ENCODE data around the gene CREB5. TPM values are rescaled to one million over a fixed set of nuclear protein-coding genes. Genes with fewer than 3 reads are reported as not detected.

The CREB5 gene
- polyA plus RNA-seq, 1 donor = 12.9 TPM

DNA sequence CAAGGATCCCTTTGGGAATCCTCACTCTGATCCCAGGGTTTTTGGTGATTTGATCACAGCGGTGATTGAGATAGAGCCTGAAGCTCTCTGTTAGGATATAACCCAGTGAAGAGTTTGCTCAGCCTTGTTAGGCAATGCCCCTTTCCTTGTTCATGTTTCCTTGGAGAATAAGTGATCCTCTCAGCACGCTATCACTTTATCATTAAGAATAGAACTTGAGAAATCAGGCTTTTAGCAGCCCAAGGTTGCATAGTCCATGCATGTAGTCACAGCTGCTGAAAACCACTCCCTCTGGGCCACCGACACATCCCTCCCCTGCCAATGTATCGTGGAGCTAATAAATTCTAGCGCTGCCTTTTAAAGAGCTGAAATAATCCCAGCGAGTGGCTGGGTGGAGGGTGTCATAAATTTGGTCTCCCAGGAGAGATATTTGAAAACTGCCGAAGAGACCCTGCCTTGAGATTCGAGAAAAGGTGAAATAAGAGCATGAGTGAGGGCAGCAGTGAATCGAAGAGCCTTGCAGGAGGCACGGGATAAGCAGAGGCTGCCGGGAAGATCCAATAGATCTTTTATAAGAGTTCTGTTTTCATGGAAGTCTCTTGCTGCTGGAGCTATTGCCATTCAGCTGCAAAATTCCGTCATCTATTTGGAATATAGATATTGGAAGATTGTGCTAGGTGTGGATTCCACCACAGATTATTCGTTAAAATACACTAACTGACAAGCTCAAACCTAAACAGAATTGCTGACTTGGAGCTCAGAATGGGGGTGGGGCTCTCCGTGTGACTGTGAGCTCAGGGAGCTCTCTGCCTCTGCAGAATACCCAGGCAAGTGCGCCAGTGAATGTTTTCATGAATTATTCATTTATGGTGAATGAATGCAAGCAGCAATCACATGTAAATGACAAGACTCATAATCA lies 296.0 kb downstream of the CREB5 start:
- no peaks in the 10 kb centered on the region for H3K4me1 ChIP-seq (ENCODE audit: control insufficient read depth, insufficient read depth, low read length)
- H3K27me3 ChIP-seq (ENCODE audit: control insufficient read depth, insufficient read depth, low read length) = peaks cover 5% of the 10 kb centered on the region
- no peaks in the 10 kb centered on the region for H3K36me3 ChIP-seq (ENCODE audit: control insufficient read depth, insufficient read depth, low read length)
- no peaks in the 10 kb centered on the region for H3K9me3 ChIP-seq (ENCODE audit: control insufficient read depth, low read depth, low read length)
- WGBS (ENCODE audit: insufficient coverage, low lambda C conversion rate) = 32% methylated on average over 3 of the region's 15 CpGs
- H3K27ac ChIP-seq (ENCODE audit: low read length) = no peak overlapping the region
- DNase-seq = peak; percentile 51 to 77
- H3K4me3 ChIP-seq (ENCODE audit: low read length) = no peak overlapping the region

DNA sequence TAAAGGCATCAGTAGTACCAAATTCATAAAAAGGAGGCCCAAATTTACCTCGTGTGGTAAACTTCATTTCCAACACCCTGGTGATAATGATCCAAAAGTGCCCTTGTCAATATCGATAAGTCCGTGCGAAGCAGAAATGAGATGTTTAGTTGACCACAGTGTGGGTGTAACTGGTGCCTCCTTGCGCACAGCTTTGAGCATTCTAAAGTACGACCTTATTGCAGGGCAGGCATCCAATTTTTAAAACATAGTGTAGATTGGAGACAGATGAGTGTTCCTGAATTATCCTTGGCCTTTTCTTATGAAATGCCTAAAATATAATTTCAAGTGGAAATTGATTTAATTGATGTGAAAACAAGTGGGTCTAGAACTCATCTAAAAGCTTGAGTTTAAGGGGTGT lies 297.4 kb downstream of the CREB5 start:
- Histone ChIP-seq H3K36me3 (ENCODE audit: control insufficient read depth, insufficient read depth, low read length) (no peaks in the 10 kb centered on the region), H3K4me3 (ENCODE audit: low read length) (no peak overlapping the region), H3K4me1 (ENCODE audit: control insufficient read depth, insufficient read depth, low read length) (no peaks in the 10 kb centered on the region), H3K27ac (ENCODE audit: low read length) (no peak overlapping the region), H3K27me3 (ENCODE audit: control insufficient read depth, insufficient read depth, low read length) (peaks cover 9% of the 10 kb centered on the region), H3K9me3 (ENCODE audit: control insufficient read depth, low read depth, low read length) (no peaks in the 10 kb centered on the region)
- DNase-seq = no peak
- 80% methylated on average over 1 of the region's 6 CpGs for WGBS (ENCODE audit: insufficient coverage, low lambda C conversion rate)

DNA sequence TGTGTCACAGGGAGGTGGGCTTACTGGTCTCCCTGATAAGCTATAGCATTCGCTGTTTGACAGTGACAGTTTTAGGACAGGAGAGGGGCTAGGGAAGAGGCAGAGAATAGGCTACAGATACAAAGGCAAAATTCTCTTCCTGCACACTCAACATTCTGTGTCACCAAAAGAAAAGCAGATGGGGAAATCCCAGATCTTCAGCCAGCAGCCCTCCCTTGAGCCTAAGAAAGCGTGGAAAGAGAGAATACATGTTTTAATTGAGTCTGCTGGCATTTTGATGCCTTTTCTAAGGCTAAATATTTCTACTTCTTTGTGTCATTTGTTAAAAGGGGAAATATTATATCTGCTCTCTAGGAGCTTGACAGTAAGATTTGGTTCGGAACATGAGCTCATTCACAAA lies 298.8 kb downstream of the CREB5 start:
- WGBS (ENCODE audit: insufficient coverage, low lambda C conversion rate) = 100% methylated on average over 1 of the region's 3 CpGs
- H3K27ac ChIP-seq (ENCODE audit: low read length) = no peak overlapping the region
- H3K4me1 ChIP-seq (ENCODE audit: control insufficient read depth, insufficient read depth, low read length) = no peaks in the 10 kb centered on the region
- DNase-seq = no peak
- H3K36me3 ChIP-seq (ENCODE audit: control insufficient read depth, insufficient read depth, low read length) = no peaks in the 10 kb centered on the region
- no peak overlapping the region for H3K4me3 ChIP-seq (ENCODE audit: low read length)
- peaks cover 9% of the 10 kb centered on the region for H3K27me3 ChIP-seq (ENCODE audit: control insufficient read depth, insufficient read depth, low read length)
- H3K9me3 ChIP-seq (ENCODE audit: control insufficient read depth, low read depth, low read length) = no peaks in the 10 kb centered on the region

DNA sequence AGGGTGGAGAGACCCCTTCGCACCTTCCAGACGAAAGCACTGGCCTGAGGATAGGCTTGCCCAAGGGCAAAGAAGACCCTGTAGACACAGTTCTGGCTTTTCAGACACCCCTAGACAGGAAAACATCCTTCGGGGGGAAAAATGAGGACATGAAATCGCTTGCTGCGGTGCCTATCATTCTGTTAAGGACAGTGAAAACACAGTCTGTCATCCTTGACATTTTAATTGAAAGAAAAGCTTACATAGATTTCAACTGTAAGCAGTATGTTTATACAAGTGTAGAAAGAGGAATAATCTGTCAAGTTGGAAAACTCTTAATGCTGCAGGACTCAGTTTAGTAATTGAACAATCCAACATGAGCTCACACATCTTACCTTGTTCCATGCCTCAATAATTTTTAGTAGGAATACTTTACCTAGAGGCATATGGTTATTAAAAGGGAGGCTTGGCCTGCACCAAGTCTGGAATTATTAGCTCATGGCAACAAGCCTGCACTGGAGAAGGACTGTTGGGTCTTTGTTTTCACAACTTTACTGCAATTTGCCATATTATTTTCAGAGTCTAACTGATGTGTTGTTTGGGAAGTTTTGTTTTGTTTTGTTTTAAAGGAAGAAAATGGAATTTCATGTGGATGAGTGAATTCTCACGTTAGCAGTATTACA lies 302.3 kb downstream of the CREB5 start:
- 81% methylated on average over 3 of the region's 6 CpGs for WGBS (ENCODE audit: insufficient coverage, low lambda C conversion rate)
- Histone ChIP-seq H3K27me3 (ENCODE audit: control insufficient read depth, insufficient read depth, low read length) (peaks cover 6% of the 10 kb centered on the region), H3K9me3 (ENCODE audit: control insufficient read depth, low read depth, low read length) (no peaks in the 10 kb centered on the region), H3K27ac (ENCODE audit: low read length) (no peak overlapping the region), H3K36me3 (ENCODE audit: control insufficient read depth, insufficient read depth, low read length) (no peaks in the 10 kb centered on the region), H3K4me3 (ENCODE audit: low read length) (no peak overlapping the region), H3K4me1 (ENCODE audit: control insufficient read depth, insufficient read depth, low read length) (no peaks in the 10 kb centered on the region)
- DNase-seq = no peak

DNA sequence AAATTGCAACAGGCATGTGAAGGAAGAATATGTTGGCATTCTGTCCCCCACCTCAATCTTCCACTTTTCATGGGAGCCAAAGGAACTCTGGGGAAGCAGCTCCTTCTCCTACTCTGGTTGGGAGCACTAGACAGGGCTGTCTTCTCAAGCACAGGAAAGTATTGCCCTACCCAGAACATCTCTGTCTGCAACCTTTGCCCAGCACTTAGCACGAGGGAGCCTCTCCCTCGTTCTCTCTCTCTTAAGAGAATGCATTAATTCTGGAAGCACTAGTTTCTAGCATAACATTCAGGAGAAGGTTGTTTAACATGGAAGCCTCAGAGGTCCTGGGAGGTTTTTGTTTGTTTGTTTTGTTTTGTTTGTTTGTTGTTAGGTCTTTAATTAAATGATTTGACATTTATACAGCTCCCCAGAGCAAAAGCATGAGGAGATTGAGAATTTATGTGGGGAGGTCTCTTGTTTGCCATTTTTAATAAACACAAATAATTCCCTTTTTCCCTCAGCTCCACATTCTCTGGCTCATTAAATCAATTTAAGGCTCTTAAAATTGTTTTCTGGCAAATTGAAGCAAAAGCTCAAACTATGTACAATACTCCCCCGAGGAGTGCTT lies 305.2 kb downstream of the CREB5 start:
- H3K4me3 ChIP-seq (ENCODE audit: low read length) = no peak overlapping the region
- no peaks in the 10 kb centered on the region for H3K36me3 ChIP-seq (ENCODE audit: control insufficient read depth, insufficient read depth, low read length)
- H3K27ac ChIP-seq (ENCODE audit: low read length) = no peak overlapping the region
- no CpG with 5 or more reads among the region's 3 CpGs for WGBS (ENCODE audit: insufficient coverage, low lambda C conversion rate)
- no peaks in the 10 kb centered on the region for H3K9me3 ChIP-seq (ENCODE audit: control insufficient read depth, low read depth, low read length)
- no peaks in the 10 kb centered on the region for H3K4me1 ChIP-seq (ENCODE audit: control insufficient read depth, insufficient read depth, low read length)
- DNase-seq = peak; percentile 69 to 80
- H3K27me3 ChIP-seq (ENCODE audit: control insufficient read depth, insufficient read depth, low read length) = peaks cover 4% of the 10 kb centered on the region

DNA sequence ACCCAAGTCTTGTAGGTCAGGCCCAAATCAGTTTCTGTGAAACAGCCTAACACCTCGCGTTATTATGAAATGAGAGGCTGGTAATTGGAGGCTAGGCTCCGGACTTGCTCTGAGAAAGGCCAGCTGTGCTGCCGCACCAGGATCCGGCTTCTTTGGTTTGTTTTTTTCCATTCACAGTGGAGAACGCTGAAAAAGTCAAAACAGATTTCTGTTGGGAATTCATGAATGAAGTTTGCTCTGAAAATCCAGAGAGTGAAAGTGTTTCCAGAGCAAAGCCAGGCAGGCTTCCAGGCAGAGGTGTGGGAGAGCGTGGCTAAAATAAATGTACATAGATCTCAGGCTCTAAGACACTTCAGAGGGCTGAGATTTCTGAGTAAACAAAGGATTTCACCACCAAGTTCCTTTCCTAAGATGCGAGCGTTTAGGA lies 305.8 kb downstream of the CREB5 start:
- DNase-seq = no peak
- H3K27me3 ChIP-seq (ENCODE audit: control insufficient read depth, insufficient read depth, low read length) = peaks cover 4% of the 10 kb centered on the region
- H3K4me3 ChIP-seq (ENCODE audit: low read length) = no peak overlapping the region
- H3K36me3 ChIP-seq (ENCODE audit: control insufficient read depth, insufficient read depth, low read length) = no peaks in the 10 kb centered on the region
- no peaks in the 10 kb centered on the region for H3K9me3 ChIP-seq (ENCODE audit: control insufficient read depth, low read depth, low read length)
- WGBS (ENCODE audit: insufficient coverage, low lambda C conversion rate) = 60% methylated on average over 1 of the region's 9 CpGs
- no peaks in the 10 kb centered on the region for H3K4me1 ChIP-seq (ENCODE audit: control insufficient read depth, insufficient read depth, low read length)
- H3K27ac ChIP-seq (ENCODE audit: low read length) = no peak overlapping the region

DNA sequence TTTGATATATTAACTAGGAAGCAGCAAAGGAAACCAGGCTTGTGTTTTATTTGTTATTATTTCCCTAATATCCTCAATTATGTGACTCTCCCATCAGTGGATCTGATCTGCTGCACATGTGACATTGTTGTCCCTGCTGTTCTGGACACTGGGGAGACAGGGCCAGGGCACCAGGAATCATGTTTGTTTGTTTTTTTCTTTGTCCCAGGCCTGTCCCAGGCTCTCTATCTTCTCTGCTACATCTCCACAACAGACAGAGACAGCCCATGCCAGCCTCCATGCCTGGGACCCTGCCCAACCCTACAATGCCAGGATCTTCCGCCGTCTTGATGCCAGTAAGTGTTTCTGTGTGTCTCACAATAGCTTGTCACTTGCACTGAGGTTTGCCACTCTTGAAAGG lies 306.2 kb downstream of the CREB5 start:
- Histone ChIP-seq H3K27me3 (ENCODE audit: control insufficient read depth, insufficient read depth, low read length) (peaks cover 4% of the 10 kb centered on the region), H3K4me1 (ENCODE audit: control insufficient read depth, insufficient read depth, low read length) (no peaks in the 10 kb centered on the region), H3K9me3 (ENCODE audit: control insufficient read depth, low read depth, low read length) (no peaks in the 10 kb centered on the region), H3K36me3 (ENCODE audit: control insufficient read depth, insufficient read depth, low read length) (no peaks in the 10 kb centered on the region), H3K27ac (ENCODE audit: low read length) (no peak overlapping the region), H3K4me3 (ENCODE audit: low read length) (no peak overlapping the region)
- DNase-seq = no peak
- no CpG with 5 or more reads among the region's 2 CpGs for WGBS (ENCODE audit: insufficient coverage, low lambda C conversion rate)

DNA sequence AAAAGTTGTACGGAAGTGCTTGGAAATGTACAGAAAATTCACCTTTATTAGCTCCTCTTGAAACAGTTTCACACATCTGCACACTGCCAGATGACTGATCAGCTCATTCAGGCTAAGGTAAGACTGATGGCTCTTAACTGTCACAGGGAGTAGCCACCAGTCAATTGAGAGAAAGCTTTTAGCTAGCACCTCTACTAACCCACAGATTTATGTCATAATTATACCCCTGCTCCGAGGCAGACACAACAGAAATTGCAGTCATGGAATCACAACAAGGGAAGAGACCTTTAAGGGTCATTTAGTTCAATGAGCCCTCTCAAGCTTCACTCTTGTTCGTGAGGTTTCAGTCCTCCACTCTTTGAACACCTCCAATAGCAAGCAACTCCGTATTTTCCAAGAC lies 310.4 kb downstream of the CREB5 start:
- Histone ChIP-seq H3K4me3 (ENCODE audit: low read length) (no peak overlapping the region), H3K27ac (ENCODE audit: low read length) (no peak overlapping the region), H3K4me1 (ENCODE audit: control insufficient read depth, insufficient read depth, low read length) (no peaks in the 10 kb centered on the region), H3K9me3 (ENCODE audit: control insufficient read depth, low read depth, low read length) (no peaks in the 10 kb centered on the region), H3K27me3 (ENCODE audit: control insufficient read depth, insufficient read depth, low read length) (no peaks in the 10 kb centered on the region), H3K36me3 (ENCODE audit: control insufficient read depth, insufficient read depth, low read length) (peaks cover 4% of the 10 kb centered on the region)
- DNase-seq = no peak
- 93% methylated on average over 2 of the region's 4 CpGs for WGBS (ENCODE audit: insufficient coverage, low lambda C conversion rate)

DNA sequence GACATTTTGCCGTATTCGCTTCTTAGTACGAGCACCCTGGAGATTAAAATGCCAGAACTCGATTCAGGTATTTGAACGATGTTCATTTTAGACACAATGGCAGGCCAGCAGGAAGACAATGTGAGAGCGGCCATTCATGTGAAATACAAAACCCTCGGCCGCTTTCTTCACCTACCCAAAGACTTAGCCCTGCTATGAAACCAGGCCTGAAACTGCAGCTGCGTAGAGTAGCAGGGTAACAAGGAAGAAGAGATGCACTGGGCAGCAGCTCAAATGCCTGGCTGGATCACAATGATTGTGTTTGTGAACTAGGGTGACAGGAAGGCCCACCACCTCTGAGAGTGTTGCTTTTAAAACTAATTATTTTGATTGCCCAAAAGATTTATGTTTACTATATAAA lies 311.0 kb downstream of the CREB5 start:
- H3K27ac ChIP-seq (ENCODE audit: low read length) = no peak overlapping the region
- 100% methylated on average over 1 of the region's 9 CpGs for WGBS (ENCODE audit: insufficient coverage, low lambda C conversion rate)
- no peak overlapping the region for H3K4me3 ChIP-seq (ENCODE audit: low read length)
- no peaks in the 10 kb centered on the region for H3K9me3 ChIP-seq (ENCODE audit: control insufficient read depth, low read depth, low read length)
- H3K27me3 ChIP-seq (ENCODE audit: control insufficient read depth, insufficient read depth, low read length) = no peaks in the 10 kb centered on the region
- peaks cover 4% of the 10 kb centered on the region for H3K36me3 ChIP-seq (ENCODE audit: control insufficient read depth, insufficient read depth, low read length)
- DNase-seq = no peak
- no peaks in the 10 kb centered on the region for H3K4me1 ChIP-seq (ENCODE audit: control insufficient read depth, insufficient read depth, low read length)

DNA sequence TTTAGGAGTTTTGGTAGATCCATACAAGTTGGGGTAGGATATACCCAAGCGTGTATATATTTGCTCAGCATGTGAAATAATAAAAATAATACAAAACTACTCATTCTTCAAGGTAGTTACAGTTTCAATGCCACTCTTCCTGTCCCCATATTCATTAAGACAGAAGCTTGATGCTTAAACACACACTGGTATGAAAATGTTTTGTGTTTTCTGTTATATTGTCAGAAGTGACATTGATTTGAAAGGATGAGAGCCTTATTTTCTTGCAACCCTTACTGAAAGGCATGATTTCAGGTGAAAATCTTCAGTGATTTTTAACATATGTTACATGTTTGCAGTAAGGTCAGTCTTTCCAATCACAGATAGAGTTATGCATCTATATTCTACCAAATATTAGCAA lies 312.2 kb downstream of the CREB5 start:
- Histone ChIP-seq H3K27ac (ENCODE audit: low read length) (no peak overlapping the region), H3K4me1 (ENCODE audit: control insufficient read depth, insufficient read depth, low read length) (no peaks in the 10 kb centered on the region), H3K36me3 (ENCODE audit: control insufficient read depth, insufficient read depth, low read length) (peaks cover 4% of the 10 kb centered on the region), H3K4me3 (ENCODE audit: low read length) (no peak overlapping the region), H3K27me3 (ENCODE audit: control insufficient read depth, insufficient read depth, low read length) (no peaks in the 10 kb centered on the region), H3K9me3 (ENCODE audit: control insufficient read depth, low read depth, low read length) (no peaks in the 10 kb centered on the region)
- WGBS (ENCODE audit: insufficient coverage, low lambda C conversion rate) = no CpG with 5 or more reads among the region's 1 CpG
- DNase-seq = no peak

All from large intestine (tissue), 3 donors.